DOHH2 (cell line): ENCODE measurements around the gene TSHZ2.

Experiments
- H3F3A ChIP-seq: fragments of 200-600 bp; sonication (generic), shearing (Covaris generic); 2 replicates; pipeline ENCODE4 v1.6.0; 2016; ENCODE audit warnings: antibody characterized with exemption, mild to moderate bottlenecking; ENCODE audit not compliant: control insufficient read depth, insufficient read depth
- H3K27ac ChIP-seq: fragments of 200-600 bp; sonication (generic); 2 replicates; pipeline ENCODE4 v1.5.1; 2014; ENCODE audit warnings: low read depth, mild to moderate bottlenecking, low read length, moderate library complexity
- H3K27me3 ChIP-seq: fragments of 200-600 bp; sonication (generic); 2 replicates; pipeline ENCODE4 v1.6.1; 2014; ENCODE audit warnings: mild to moderate bottlenecking, low read length, mixed read lengths; ENCODE audit not compliant: control insufficient read depth
- H3K36me3 ChIP-seq: fragments of 200-600 bp; sonication (generic); 2 replicates; pipeline ENCODE4 v1.6.1; 2014; ENCODE audit warnings: mild to moderate bottlenecking, low read length, moderate library complexity, mixed read lengths; ENCODE audit not compliant: control insufficient read depth
- H3K4me1 ChIP-seq: fragments of 200-600 bp; sonication (generic); 2 replicates; pipeline ENCODE4 v1.6.1; 2014; ENCODE audit warnings: mild to moderate bottlenecking, low read length, mixed read lengths; ENCODE audit not compliant: control insufficient read depth
- H3K4me2 ChIP-seq: fragments of 200-600 bp; sonication (generic); 2 replicates; pipeline ENCODE4 v1.6.0; 2014; ENCODE audit warnings: mild to moderate bottlenecking, low read length, moderate library complexity
- H3K4me3 ChIP-seq: fragments of 200-600 bp; sonication (generic); 2 replicates; pipeline ENCODE4 v1.5.1; 2014; ENCODE audit warnings: mild to moderate bottlenecking, low read length, mixed read lengths
- H3K79me2 ChIP-seq: fragments of 200-600 bp; sonication (generic); 2 replicates; pipeline ENCODE4 v1.6.1; 2014; ENCODE audit warnings: mild to moderate bottlenecking, low read length, mixed read lengths; ENCODE audit not compliant: control insufficient read depth
- H3K9me2 ChIP-seq: fragments of 200-600 bp; sonication (generic); replicated peaks from 2 replicates; pipeline ENCODE4 v1.6.1; 2014; ENCODE audit warnings: mild to moderate bottlenecking, low read length, mixed read lengths; ENCODE audit not compliant: control insufficient read depth
- H3K9me3 ChIP-seq: fragments of 200-600 bp; sonication (generic); 2 replicates; pipeline ENCODE4 v1.6.1; 2014; ENCODE audit warnings: antibody characterized with exemption, low read length, mixed read lengths; ENCODE audit not compliant: control insufficient read depth, insufficient read depth
- H4K20me1 ChIP-seq: fragments of 200-600 bp; sonication (generic); 2 replicates; pipeline ENCODE4 v1.6.0; 2014; ENCODE audit warnings: low read depth, mild to moderate bottlenecking, antibody characterized with exemption, low read length, moderate library complexity; ENCODE audit not compliant: control insufficient read depth, insufficient read depth
- CTCF ChIP-seq: fragments of 200-600 bp; sonication (generic); IDR thresholded peaks from one replicate; pipeline ENCODE4 v1.5.1; 2014; ENCODE audit warnings: antibody characterized with exemption, mild to moderate bottlenecking, low read depth, low read length; ENCODE audit not compliant: poor library complexity, severe bottlenecking
- EZH2phosphoT487 ChIP-seq: fragments of 200-600 bp; sonication (generic); IDR thresholded peaks from 2 replicates; pipeline ENCODE4 v1.6.1; 2017; ENCODE audit warnings: borderline replicate concordance, mild to moderate bottlenecking, antibody characterized with exemption, low read length, moderate library complexity, mixed read lengths

The TSHZ2 gene

GRCh38 chr20:53077373-53078205, 105.4 kb downstream of the TSHZ2 start:
- H3K9me3 ChIP-seq: no peaks in the 10 kb centered on the region

GRCh38 chr20:53078761-53079160, 106.6 kb downstream of the TSHZ2 start:
- Histone ChIP-seq H3K79me2 (no peaks in the 10 kb centered on the region), H3K9me2 (no peaks in the 10 kb centered on the region), H3F3A (no peaks in the 10 kb centered on the region), H3K9me3 (no peaks in the 10 kb centered on the region), H3K27ac (no peak overlapping the region), H3K4me3 (no peak overlapping the region), H3K4me1 (no peaks in the 10 kb centered on the region), H3K4me2 (no peak overlapping the region), H3K36me3 (no peaks in the 10 kb centered on the region), H4K20me1 (no peaks in the 10 kb centered on the region), H3K27me3 (peaks cover 9% of the 10 kb centered on the region; the same call in 1 of the 2 replicates)
- TF ChIP-seq CTCF: no peak
- TF ChIP-seq EZH2phosphoT487: no peak

More at GRCh38 chr20:53077373-53078205, 105.4 kb downstream of the TSHZ2 start:
- H3F3A ChIP-seq: no peaks in the 10 kb centered on the region
- H4K20me1 ChIP-seq: no peaks in the 10 kb centered on the region
- peaks cover 10% of the 10 kb centered on the region; the same call in 1 of the 2 replicates for H3K27me3 ChIP-seq
- H3K4me1 ChIP-seq: no peaks in the 10 kb centered on the region
- H3K79me2 ChIP-seq: no peaks in the 10 kb centered on the region
- no peaks in the 10 kb centered on the region for H3K9me2 ChIP-seq
- no peaks in the 10 kb centered on the region for H3K36me3 ChIP-seq
- TF ChIP-seq CTCF (no peak), EZH2phosphoT487 (no peak)
- H3K4me3 ChIP-seq: no peak overlapping the region
- H3K27ac ChIP-seq: no peak overlapping the region
- H3K4me2 ChIP-seq: no peak overlapping the region

- Histone ChIP-seq H3K36me3 (no peaks in the 10 kb centered on the region), H3K4me3 (no peak overlapping the region), H3K4me2 (no peak overlapping the region), H3F3A (no peaks in the 10 kb centered on the region), H4K20me1 (no peaks in the 10 kb centered on the region), H3K27me3 (0 out of 2 replicates have a peak, but pooled peaks cover 4% of the 10 kb centered on the region), H3K4me1 (no peaks in the 10 kb centered on the region), H3K9me3 (no peaks in the 10 kb centered on the region), H3K79me2 (no peaks in the 10 kb centered on the region), H3K27ac (no peak overlapping the region), H3K9me2 (no peaks in the 10 kb centered on the region)
- no peak for TF ChIP-seq CTCF
Observed at GRCh38 chr20:53079261-53079691, 107.1 kb downstream of the TSHZ2 start.
